ENCODE measurements around the gene RNF213.

The RNF213 gene

DNA sequence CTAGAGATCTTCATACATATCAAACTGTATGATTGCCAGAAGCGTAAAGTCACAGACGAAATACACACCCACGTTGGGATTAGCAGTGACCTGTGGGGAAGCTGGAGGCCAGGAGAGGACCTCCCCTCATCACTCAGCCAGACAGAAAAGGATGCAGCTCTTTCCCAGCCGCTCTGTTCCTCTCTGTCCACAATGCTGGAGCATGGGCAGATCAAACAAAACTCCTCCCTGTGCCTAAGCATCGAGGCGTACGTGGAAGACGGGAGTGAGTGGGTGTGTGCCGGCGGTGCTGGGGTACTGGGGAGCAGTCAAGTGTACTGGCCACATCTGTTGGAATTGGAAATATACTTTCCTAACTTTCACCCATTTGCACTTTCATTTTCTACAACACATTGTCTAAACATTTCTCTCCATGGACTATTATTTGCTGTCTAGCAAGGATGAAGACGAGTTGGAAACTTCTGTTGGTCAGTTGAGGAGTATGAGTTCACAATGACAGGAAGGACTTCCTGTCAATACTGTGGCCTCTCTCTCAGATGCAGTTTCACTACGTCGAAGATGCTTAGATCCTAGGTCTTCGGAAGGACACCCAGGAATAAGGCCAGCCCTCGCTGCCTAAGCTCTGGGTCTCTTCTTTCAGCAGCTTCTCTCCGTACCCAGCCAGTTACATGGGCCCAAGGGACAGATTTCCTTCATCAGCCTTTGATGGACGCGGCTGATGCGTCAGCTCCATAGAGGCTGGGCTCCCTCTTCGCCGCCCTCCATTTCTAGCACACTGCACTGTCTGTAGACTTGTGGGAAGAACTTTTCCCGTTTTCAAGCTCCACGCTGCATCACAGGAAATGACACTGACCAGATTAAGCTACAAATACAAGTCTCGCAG is 123.7 kb downstream of the RNF213 start:
- no peak overlapping the region for H3K4me3 ChIP-seq (ENCODE audit: low read depth, low read length)
- TF ChIP-seq, protein P1, sequence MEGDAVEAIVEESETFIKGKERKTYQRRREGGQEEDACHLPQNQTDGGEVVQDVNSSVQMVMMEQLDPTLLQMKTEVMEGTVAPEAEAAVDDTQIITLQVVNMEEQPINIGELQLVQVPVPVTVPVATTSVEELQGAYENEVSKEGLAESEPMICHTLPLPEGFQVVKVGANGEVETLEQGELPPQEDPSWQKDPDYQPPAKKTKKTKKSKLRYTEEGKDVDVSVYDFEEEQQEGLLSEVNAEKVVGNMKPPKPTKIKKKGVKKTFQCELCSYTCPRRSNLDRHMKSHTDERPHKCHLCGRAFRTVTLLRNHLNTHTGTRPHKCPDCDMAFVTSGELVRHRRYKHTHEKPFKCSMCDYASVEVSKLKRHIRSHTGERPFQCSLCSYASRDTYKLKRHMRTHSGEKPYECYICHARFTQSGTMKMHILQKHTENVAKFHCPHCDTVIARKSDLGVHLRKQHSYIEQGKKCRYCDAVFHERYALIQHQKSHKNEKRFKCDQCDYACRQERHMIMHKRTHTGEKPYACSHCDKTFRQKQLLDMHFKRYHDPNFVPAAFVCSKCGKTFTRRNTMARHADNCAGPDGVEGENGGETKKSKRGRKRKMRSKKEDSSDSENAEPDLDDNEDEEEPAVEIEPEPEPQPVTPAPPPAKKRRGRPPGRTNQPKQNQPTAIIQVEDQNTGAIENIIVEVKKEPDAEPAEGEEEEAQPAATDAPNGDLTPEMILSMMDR (IDR thresholded peaks at IDR 0.05; ENCODE audit: borderline replicate concordance, insufficient read depth, low read depth, low read length) = no peak

DNA sequence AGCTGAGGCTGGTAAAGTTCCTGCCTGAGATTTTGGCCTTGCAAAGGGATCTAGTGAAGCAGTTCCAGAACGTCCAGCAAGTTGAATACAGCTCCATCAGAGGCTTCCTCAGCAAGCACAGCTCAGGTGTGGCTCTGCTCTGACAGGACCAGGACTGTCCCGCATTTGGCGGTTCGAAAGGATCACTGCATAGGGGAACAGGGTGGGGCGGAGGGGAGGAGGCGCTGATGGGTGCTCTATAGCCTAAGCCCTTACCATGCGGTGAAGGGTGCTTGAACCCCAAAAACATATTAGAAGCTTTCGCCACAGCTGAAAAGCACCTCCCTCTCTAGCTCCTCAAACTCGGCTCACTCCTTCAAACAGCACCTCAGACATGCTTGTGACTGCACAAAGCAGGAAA is 124.4 kb downstream of the RNF213 start:
- no peak overlapping the region for H3K4me3 ChIP-seq (ENCODE audit: low read depth, low read length)
- TF ChIP-seq, protein P1 (IDR thresholded peaks at IDR 0.05; ENCODE audit: borderline replicate concordance, insufficient read depth, low read depth, low read length) = no peak

DNA sequence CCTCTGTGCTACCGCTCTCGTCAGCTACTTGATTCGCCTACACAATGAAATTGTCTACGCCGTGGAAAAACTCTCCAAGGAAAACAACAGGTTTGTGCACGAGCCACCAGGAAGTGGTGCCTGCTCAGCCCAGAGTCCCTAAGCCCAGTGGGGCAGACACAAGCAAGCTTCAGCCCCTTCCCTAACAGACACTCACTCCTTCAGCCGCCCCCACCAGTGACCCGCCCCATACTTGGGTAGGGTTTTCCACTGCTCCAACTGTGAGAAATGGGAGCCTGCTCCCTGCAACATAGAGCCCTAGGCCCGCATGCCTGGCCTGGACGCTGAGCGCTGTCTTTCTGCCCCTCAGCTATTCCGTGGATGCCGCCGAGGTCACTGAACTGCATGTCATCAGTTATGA is 125.7 kb downstream of the RNF213 start:
- TF ChIP-seq, protein P1 (IDR thresholded peaks at IDR 0.05; ENCODE audit: borderline replicate concordance, insufficient read depth, low read depth, low read length) = no peak
- no peak overlapping the region for H3K4me3 ChIP-seq (ENCODE audit: low read depth, low read length)

DNA sequence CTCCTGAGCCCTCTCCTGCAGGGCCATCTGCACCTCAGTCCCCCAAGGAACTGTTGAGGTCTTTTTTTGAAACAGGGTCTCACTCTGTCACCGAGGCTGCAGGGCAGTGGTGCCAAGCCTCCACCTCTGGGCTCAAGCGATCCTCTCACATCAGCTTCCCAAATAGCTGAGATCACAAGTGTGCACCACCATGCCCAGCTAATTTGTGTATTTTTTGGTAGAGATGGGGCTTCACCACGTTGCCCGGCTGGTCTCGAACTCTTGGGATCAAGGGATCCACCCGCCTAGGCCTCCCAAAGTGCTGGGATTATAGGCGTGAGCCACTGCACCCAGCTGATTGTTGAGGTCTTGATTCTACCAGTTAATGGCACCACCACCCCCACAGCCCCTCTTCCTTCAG is 126.4 kb downstream of the RNF213 start:
- H3K4me3 ChIP-seq (ENCODE audit: low read depth, low read length) = no peak overlapping the region
- TF ChIP-seq, protein P1 (IDR thresholded peaks at IDR 0.05; ENCODE audit: borderline replicate concordance, insufficient read depth, low read depth, low read length) = no peak

DNA sequence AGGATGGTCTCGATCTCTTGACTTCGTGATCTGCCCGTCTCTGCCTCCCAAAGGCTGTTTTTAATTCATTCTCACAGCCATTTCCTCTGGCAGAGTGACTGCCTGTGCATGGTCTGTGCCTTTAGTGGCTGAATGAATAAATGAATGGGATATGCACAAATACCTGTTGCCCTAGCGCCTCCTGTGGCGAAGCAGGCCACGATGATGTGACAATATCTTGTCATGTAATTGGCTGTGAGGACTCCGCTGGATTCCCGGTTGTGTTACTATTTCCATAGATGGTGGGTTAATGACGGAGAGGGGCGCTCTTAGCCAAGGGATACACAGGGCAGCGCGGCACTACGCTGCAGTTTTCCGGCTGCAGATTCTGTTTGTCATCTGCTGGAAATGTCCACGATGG is 127.5 kb downstream of the RNF213 start:
- TF ChIP-seq, protein P1 (IDR thresholded peaks at IDR 0.05; ENCODE audit: borderline replicate concordance, insufficient read depth, low read depth, low read length) = no peak
- no peak overlapping the region for H3K4me3 ChIP-seq (ENCODE audit: low read depth, low read length)

DNA sequence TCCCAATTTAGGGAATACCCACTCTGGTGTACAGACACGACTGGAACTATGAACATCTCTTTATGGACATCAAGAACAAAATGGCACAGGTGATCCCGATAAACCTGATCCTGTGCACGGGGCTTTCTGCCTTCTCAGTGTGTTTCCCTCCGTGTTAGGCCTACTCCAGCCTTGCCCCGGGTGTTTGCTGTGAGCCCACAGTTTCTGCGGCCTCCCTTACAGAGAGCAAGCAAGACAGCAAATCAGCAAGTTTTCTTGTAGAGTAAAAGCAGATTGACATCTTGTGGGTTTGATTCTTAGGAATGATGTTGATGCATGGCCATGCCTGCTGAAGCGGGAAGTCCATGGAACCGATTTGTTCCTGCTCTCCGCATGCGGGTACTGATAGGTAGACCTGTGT is 127.9 kb downstream of the RNF213 start:
- H3K4me3 ChIP-seq (ENCODE audit: low read depth, low read length) = no peak overlapping the region
- TF ChIP-seq, protein P1 (IDR thresholded peaks at IDR 0.05; ENCODE audit: borderline replicate concordance, insufficient read depth, low read depth, low read length) = no peak

Measured in GM12875 (cell line).